GM21526 (cell line): Measurements from ENCODE around the gene PEX6.
"Not testable (repeated sequence)": the region's sequence is repeated elsewhere in the genome, so short reads cannot be mapped to it uniquely, and the experiment has no call there.

Experiments used
- ATAC-seq: cut with Tn5 transposase; IDR thresholded peaks from one replicate; pipeline ENCODE4 v1.9.1; 2021; ENCODE audit warnings: moderate library complexity; ENCODE audit not compliant: unreplicated experiment, low FRiP score

PEX6 gene

DNA sequence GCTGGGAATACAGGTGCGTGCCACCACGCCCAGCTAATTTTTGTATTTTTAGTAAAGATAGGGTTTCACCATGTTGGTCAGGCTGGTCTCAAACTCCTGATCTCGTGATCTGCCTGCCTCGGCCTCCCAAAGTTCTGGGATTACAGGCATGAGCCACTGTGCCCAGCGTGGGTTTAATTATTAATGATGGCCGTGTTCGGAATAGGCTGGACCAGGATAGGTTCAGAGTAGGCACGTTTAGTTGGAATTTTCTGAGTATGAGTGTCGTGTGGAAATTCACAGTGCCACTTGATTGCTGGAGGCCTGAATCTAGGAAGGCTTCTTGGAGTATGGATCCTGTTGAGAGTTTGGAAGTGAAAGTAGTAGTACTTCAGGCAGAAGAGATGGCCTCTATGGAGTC is 19.2 kb upstream of the PEX6 start:
- ATAC-seq: not testable (repeated sequence)

DNA sequence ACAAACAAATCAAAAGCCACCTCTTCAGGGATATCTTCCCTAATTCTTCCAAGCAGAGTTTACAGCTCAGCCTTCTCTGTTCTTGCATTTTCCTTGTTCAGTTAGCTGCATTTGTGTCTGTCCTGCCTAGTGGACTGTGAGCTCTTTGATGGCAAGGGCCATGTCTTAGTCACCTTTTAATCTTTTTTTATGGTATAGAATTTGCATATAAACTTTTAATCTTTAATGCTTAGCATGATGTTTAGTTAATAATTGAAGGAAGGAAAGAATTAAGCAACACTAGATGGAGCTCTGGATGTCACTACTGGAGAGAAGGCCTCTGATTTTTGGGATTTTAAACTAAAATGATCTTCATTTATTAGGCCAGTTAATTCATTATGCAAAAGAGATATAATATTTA is 17.5 kb upstream of the PEX6 start:
- ATAC-seq: no peak

GRCh38 chr6:42993445-42993844 is 14.5 kb upstream of the PEX6 start:
- no peak for ATAC-seq

GRCh38 chr6:42989923-42990322 is 10.9 kb upstream of the PEX6 start:
- no peak for ATAC-seq

- no peak for ATAC-seq
These were observed 9.6 kb upstream of the PEX6 start for GRCh38 chr6:42988486-42989020.

- no peak for ATAC-seq
These were observed 8.8 kb upstream of the PEX6 start for GRCh38 chr6:42987533-42988451.

DNA sequence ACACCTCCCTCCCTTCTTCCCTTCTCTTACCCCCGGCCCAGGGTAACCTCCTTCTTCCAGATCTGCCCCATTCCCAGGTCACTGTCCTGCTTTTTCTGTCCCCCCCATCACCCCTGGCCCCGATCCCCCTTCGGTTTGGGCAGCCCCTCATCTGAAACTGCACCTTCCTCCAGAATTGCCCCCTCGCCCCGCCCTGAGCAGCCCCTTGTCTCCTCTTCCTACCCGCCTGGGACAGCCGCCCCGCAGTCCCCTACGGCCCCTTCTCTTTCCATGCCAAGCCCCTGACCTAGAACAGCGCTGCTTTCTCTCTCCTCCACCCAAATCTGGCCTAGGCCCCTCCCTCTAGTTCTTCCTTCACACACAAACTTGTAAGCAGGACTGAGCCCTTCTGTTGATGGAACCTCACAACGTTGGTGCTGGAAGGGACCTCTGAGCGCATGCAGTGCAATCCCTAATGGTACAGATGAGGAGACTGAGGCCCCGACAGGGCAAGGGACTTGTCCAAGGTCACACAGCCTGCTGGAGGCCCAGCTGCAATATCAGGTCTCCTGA is 6.0 kb upstream of the PEX6 start:
- ATAC-seq: no peak

GRCh38 chr6:42984001-42984923 is 5.3 kb upstream of the PEX6 start, which contains the start of gene PPP2R5D:
Gene PPP2R5D (plus strand): TSS chr6:42984570. CDS start chr6:42984678, 108 bp downstream.
- peak; percentile 88 for ATAC-seq

DNA sequence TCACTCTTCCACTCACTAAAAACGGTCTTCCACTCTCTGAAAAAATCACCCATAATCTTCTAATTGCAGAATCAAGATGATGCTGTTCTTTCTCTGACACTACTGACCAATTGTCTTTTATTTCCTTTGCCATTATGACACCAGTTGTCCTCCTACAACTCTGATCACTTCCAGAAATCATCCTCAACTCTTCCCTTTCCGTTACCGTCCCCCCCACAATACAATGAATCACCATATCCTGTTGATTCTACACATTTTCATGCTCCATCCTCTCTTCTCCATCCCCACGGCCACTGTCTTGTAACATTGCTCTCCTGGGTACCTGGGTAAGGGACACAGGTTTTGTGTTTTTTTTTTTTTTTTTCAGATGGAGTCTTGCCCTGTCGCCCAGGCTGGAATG is 2.9 kb upstream of the PEX6 start:
- ATAC-seq: no peak

DNA sequence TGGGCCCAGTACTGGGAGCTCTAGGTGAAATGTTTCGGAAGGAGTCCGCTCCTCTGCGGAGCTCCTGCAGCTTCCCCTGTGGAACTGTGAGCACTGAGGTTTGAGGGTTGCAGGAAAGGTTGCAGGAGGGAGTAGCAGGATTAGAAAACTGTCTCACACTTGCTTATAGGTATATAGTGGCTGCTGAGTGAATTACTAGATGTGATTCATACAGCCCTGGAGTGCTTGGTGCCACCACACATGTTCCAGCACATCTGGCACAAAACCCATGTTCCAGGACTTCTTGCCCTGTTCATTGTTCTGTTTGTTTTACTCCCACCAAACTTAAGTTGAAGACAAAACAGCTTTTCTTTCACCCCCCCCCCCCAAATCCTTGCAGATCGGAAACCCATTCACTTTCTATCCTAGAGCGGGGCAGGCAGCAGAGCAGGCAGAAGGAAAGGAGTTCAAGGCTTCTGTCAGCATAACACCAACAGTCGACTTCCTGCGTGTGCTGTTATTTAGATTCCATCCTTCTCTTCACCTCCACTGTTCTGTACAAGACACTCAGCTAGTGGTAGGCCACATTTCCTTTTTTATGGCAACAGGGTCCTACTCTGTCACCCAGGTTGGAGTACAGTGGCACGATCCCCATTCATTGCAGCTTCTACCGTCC is 669 bp upstream of the PEX6 start:
- ATAC-seq: peak; percentile 1

DNA sequence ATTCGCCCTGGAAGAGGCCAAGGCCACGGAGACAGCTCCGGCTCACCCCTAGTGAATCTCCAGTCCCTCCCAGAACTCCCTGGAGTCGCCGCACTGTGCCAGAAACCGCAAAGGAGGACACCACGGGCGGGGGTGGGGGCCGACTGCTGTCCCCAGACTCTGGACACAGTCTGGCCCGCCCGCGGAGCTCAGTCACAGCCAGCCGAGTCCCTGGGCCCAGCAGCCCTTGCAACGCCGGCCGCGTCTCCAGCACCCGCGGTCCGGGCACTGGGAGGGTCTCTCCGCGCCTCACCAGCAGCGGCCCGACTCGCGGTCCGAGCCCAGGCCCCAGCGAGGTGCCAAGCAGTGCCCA is 518 bp downstream of the PEX6 start:
- ATAC-seq: no peak

GRCh38 chr6:42974919-42975505 is 4.0 kb downstream of the PEX6 start:
- ATAC-seq: no peak

GRCh38 chr6:42973926-42974325 is 5.1 kb downstream of the PEX6 start:
- ATAC-seq: no peak

GRCh38 chr6:42971746-42972327 is 7.1 kb downstream of the PEX6 start:
- no peak for ATAC-seq

- ATAC-seq: no peak
These were observed 7.9 kb downstream of the PEX6 start for GRCh38 chr6:42970871-42971612.

DNA sequence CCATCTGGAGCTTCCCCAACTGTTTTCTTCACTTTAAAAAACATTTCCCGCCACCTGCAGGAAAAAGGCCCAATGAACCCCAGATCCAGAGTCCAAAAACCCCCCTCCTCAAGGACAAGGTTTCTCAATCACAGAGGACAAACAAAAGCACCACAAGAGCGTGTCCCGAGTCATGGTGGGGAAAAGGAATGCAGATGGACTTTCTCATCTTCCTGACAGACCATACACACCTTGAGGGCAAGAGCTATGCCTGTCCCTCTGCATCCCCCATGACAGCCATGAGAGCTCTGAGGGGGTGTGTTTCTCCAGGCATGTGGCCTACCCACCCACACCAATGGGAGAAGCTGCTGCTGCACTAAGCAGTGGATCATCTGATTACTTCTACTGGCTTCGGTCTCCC is 9.0 kb downstream of the PEX6 start:
- ATAC-seq: no peak

GRCh38 chr6:42969431-42969830 is 9.6 kb downstream of the PEX6 start:
- ATAC-seq: no peak

GRCh38 chr6:42968783-42969182 is 10.2 kb downstream of the PEX6 start:
- no peak for ATAC-seq

GRCh38 chr6:42968126-42968701 is 10.8 kb downstream of the PEX6 start:
- no peak for ATAC-seq
